RWPE1 (cell line): ENCODE measurements around the gene WEE2.

ENCODE experiments used
- CTCF ChIA-PET: fragments of 350-600 bp; sonication (Branson Sonifier 250); formaldehyde crosslinking; extraction: SDS; loops from one replicate; lab custom pipeline; 2021; lab: Yijun Ruan, JAX
- POLR2A ChIA-PET: fragments of 400-600 bp; formaldehyde crosslinking; extraction: SDS; loops from one replicate; lab custom pipeline; 2020; ENCODE audit warnings: antibody characterized with exemption; ENCODE audit not compliant: low non-redundant PET; lab: Yijun Ruan, JAX
- DNase-seq: peaks from one replicate; pipeline ENCODE4 v3.0.0; 2012; ENCODE audit warnings: low spot score
- H3K27ac ChIP-seq: fragments of 450-650 bp; 2 replicates; pipeline ENCODE4 v1.5.1; 2017
- CTCF ChIP-seq: fragments of 450-650 bp; conservative IDR thresholded peaks from 2 replicates; pipeline ENCODE4 v1.5.1; 2017; ENCODE audit warnings: low read depth, mild to moderate bottlenecking

The WEE2 gene

GRCh38 chr7:141715018-141715417 is 6.9 kb downstream of the WEE2 start:
- ChIA-PET CTCF (no interaction called here), POLR2A (no interaction called here)
- DNase-seq: no peak
- no peak overlapping the region for H3K27ac ChIP-seq
- TF ChIP-seq CTCF: no peak

DNA sequence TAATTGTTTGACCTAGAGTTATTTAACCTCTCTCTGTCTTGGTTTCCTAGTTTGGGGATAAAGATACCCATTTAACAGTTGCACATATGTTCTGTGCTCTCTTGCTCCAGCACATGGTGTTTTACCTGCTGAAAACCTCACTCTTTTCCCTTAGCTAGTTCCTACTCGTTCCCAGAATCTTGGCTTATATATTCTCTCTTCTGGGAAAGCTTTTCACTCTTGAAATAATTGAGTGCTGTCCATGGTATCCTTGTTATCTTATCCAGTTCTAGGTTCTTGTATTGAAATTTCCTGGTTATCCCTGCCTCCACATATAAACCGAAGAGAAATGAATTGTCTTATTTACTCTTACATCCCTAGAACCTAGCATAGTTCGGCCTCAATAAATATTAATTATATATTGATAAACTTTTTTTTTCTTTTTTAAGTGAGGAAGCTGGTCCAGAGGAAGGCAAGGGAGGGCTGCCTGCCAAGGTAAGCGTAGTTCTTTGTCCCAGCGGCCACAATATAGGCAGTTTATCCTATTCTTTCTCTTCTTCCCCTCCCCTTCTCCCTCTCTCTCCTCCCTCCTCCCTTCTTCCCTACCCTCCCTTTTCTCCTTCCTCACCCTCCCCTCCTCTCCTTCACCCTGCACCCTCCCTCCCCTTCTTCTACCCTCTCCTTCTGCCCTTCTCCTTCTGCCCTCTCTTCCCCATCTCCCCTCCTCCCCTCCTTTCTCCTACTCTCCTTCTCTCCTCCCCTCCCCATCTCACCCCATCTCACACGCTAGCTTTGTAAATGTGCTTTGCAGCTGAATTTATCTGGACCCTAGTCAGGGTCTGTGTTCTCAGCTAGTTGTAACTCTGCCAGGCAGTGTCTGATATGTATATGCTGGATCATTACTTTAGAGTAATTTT is 7.9 kb downstream of the WEE2 start:
- no peak overlapping the region for H3K27ac ChIP-seq
- POLR2A ChIA-PET: no interaction called here
- no peak for DNase-seq
- no peak for TF ChIP-seq CTCF
- CTCF ChIA-PET: no interaction called here

DNA sequence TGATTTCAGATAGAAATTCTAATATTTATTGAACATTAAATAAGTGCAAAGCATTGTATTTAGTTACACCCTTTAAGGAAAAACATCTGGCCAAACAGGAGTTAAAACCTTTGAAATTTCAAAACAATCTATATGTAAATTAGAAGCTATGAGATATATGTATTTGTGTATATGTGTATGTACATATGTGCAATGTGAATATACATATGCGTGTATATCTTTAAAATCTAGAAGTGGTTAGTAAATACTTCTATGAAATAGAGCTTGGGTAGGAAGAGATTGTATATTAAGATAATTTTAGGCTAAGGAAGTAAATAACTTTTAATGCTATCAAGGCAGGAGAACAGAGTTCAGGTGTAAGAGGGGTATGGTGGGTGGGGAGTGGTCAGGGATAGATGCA is 9.3 kb downstream of the WEE2 start:
- no peak for TF ChIP-seq CTCF
- POLR2A ChIA-PET: no interaction called here
- CTCF ChIA-PET: no interaction called here
- DNase-seq: no peak
- H3K27ac ChIP-seq: no peak overlapping the region

- no peak for TF ChIP-seq CTCF
- DNase-seq: no peak
- H3K27ac ChIP-seq: no peak overlapping the region
- CTCF ChIA-PET: interaction anchor here (0.7 kb wide), 1 partner anchor 1511 kb away, joined by 3 read pairs; no protein-coding TSS in a partner anchor
- POLR2A ChIA-PET: no interaction called here
These were observed 14.4 kb downstream of the WEE2 start for GRCh38 chr7:141722529-141722928.

DNA sequence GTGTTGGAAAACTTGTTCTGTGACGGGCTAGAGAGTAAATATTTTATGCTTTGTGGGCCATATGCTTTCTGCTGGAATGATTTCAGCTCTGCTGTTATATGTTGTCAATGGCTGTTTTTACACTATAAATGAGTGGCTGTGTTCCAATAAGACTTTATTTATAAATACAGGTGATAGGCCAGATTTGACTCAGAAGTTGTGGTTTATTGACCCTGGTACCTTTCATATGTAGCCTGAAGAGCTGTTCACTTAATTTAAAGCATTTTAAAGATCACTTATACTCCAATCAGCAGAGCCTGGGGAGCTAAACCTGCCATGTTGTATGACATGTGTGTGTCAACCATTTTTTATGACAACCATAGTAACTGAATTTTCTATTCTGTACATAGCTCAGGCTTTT is 20.9 kb downstream of the WEE2 start:
- CTCF ChIA-PET: interaction anchor here (1.0 kb wide), 1 partner anchor 9 kb away, joined by 3 read pairs; the partner anchor contains the start of gene SSBP1
- no peak for TF ChIP-seq CTCF
- POLR2A ChIA-PET: no interaction called here

GRCh38 chr7:141731476-141732149 is 23.5 kb downstream of the WEE2 start:
- no peak for TF ChIP-seq CTCF
- ChIA-PET CTCF (no interaction called here), POLR2A (no interaction called here)
- H3K27ac ChIP-seq: no peak overlapping the region
- DNase-seq: no peak

More for the DNA sequence above, 20.9 kb downstream of the WEE2 start:
- no peak overlapping the region for H3K27ac ChIP-seq
- no peak for DNase-seq
